HepG2 (cell line): ENCODE results near the gene PPA1. TPM values are rescaled to one million over a fixed set of nuclear protein-coding genes. Genes with fewer than 3 reads are reported as not detected.

Experiments used
- ATAC-seq: fragments of 200-7000 bp; cut with Tn5 transposase; 3 replicates; pipeline ENCODE4 v1.9.1; 2020; ENCODE audit warnings: mild to moderate bottlenecking, moderate library complexity
- BruUV-seq: library from RNA; stranded (reverse); fragments of 400-500 nt; replicated peaks from 2 replicates; lab custom pipeline; 2021; lab: Mats Ljungman, UMichigan
- CTCF ChIA-PET: fragments of 300-600 bp; formaldehyde crosslinking; extraction: SDS; loops from one replicate; lab custom pipeline; 2021; ENCODE audit warnings: low total read pairs, inconsistent platforms, low intra/inter-chr PET ratio; lab: Yijun Ruan, JAX
- POLR2A ChIA-PET: fragments of 350-600 bp; sonication (Branson Sonifier 250); formaldehyde crosslinking; loops from one replicate; lab custom pipeline; 2020; ENCODE audit warnings: antibody characterized with exemption, inconsistent platforms; lab: Yijun Ruan, JAX
- DNase-seq: peaks from one replicate; pipeline ENCODE4 v3.0.0-alpha.2; 2015; ENCODE audit warnings: low spot score
- FAIRE-seq: peaks from 3 replicates; lab custom pipeline; 2011; peaks lifted over from hg19 to GRCh38; lab: Jason Lieb, UNC
- H2AFZ ChIP-seq: one replicate; pipeline ENCODE4 v1.6.1; 2011; ENCODE audit warnings: low read length, inconsistent platforms
- H3K27ac ChIP-seq: fragments of 300-600 bp; 3 replicates; pipeline ENCODE4 v1.8.0; 2011; ENCODE audit warnings: mixed run types, mild to moderate bottlenecking, mixed read lengths, low read length, inconsistent platforms; ENCODE audit not compliant: insufficient read depth; ENCODE audit errors: extremely low read length
- H3K27me3 ChIP-seq, 2 experiments: fragments of 200-600 bp in 1 of 2; 2 replicates in 1 of 2; 3 replicates in 1 of 2; pipeline versions ENCODE4 v1.6.0 to v1.8.0; 2011; ENCODE audit warnings: low read length in 2 of 2, mild to moderate bottlenecking in 2 of 2, moderate library complexity in 2 of 2, inconsistent platforms in 1 of 2; ENCODE audit not compliant: insufficient read depth in 2 of 2, control insufficient read depth in 1 of 2
- H3K36me3 ChIP-seq, 2 experiments: fragments of 200-600 bp in 1 of 2; replicated peaks in 1 of 2; 2 replicates in 1 of 2; 3 replicates in 1 of 2; pipeline versions ENCODE4 v1.5.1 to v1.8.0; 2011; ENCODE audit warnings: low read length in 2 of 2, inconsistent platforms in 1 of 2; ENCODE audit not compliant: insufficient read depth in 2 of 2, control insufficient read depth in 1 of 2
- H3K4me1 ChIP-seq: 2 replicates; pipeline ENCODE4 v1.5.1; 2012; ENCODE audit warnings: low read length, inconsistent platforms; ENCODE audit not compliant: insufficient read depth
- H3K4me2 ChIP-seq: 2 replicates; pipeline ENCODE4 v1.6.0; 2011; ENCODE audit warnings: low read depth, low read length, inconsistent platforms
- H3K4me3 ChIP-seq, 3 experiments: fragments of 200-600 bp in 1 of 3; sonication (generic), shearing (Covaris generic) in 1 of 3; replicated peaks in 1 of 3; 2 replicates each; pipeline ENCODE4 v1.5.1; 2011 to 2016; ENCODE audit warnings: low read length in 3 of 3, inconsistent platforms in 2 of 3, low read depth in 2 of 3, mild to moderate bottlenecking in 2 of 3, control low read depth in 1 of 3, mixed read lengths in 1 of 3; ENCODE audit not compliant: insufficient read depth in 1 of 3
- H3K79me2 ChIP-seq: one replicate; pipeline ENCODE4 v1.6.1; 2011; ENCODE audit warnings: low read length, inconsistent platforms; ENCODE audit not compliant: insufficient read depth
- H3K9ac ChIP-seq: 2 replicates; pipeline ENCODE4 v1.6.0; 2011; ENCODE audit warnings: mild to moderate bottlenecking, low read depth, low read length, inconsistent platforms; ENCODE audit not compliant: insufficient read depth
- H3K9me3 ChIP-seq: 2 replicates; pipeline ENCODE4 v1.5.1; 2012; ENCODE audit warnings: mild to moderate bottlenecking, low read length
- H4K20me1 ChIP-seq: 2 replicates; pipeline ENCODE4 v1.6.0; 2011; ENCODE audit warnings: inconsistent platforms, mild to moderate bottlenecking, low read length, moderate library complexity; ENCODE audit not compliant: insufficient read depth
- ARID3A ChIP-seq: IDR thresholded peaks from 2 replicates; pipeline ENCODE4 v1.6.1; 2012; ENCODE audit warnings: low read depth, low read length, improper control_type of control experiment
- DNMT1 ChIP-seq: sonication (generic); formaldehyde crosslinking; IDR thresholded peaks from 2 replicates; pipeline ENCODE4 v1.5.1; 2020; ENCODE audit warnings: mild to moderate bottlenecking, missing genetic modification reagents
- PHB2 ChIP-seq: fragments of 450-650 bp; IDR thresholded peaks from 2 replicates; pipeline ENCODE4 v1.6.1; 2018; ENCODE audit not compliant: partially characterized antibody
- TEAD3 ChIP-seq: optimal IDR thresholded peaks from 2 replicates; pipeline ENCODE3; 2016; ENCODE audit warnings: borderline replicate concordance
- ZNF543 ChIP-seq: sonication (generic); formaldehyde crosslinking; IDR thresholded peaks from 2 replicates; pipeline ENCODE4 v1.4.0; 2020; ENCODE audit warnings: mild to moderate bottlenecking, missing genetic modification reagents
- WGBS: methylation state at CpG from one replicate; pipeline ENCODE4 v1.1.6; 2017; ENCODE audit warnings: low lambda C conversion rate; 5-methylcytosine and 5-hydroxymethylcytosine counted together
- in situ Hi-C: cut with HindIII; loops from 2 replicates; pipeline ENCODE4 v1.10.0; 2017; ENCODE audit warnings: low pct_unique_long_range_greater_than_20kb; ENCODE audit not compliant: extremely low pct_ligation_motif_present
- intact Hi-C: fragments of 100-400 bp; cut with micrococcal nuclease; formaldehyde crosslinking; loops from one replicate; pipeline ENCODE4 v1.10.0; 2022; ENCODE audit not compliant: unreplicated experiment
- polyA plus RNA-seq, 8 experiments: library from polyadenylated mRNA; depleted of rRNA in 3 of 8; stranded (reverse) in 7 of 8; unstranded in 1 of 8; fragments of >200 nt; fragmentation: Illumina TruSeq in 4 of 8; extraction: Trizol in 4 of 8; gene quantifications; 2 replicates each; pipeline versions ENCODE4 v1.2.1 to v1.2.3, GENCODE V29; 2011 to 2016; ENCODE audit warnings: low read depth in 4 of 8, missing spikeins in 1 of 8, mixed read lengths in 1 of 8; ENCODE audit not compliant: insufficient read depth in 1 of 8
- total RNA-seq, 5 experiments: library from RNA; depleted of rRNA; stranded (reverse); fragments of >200 nt; fragmentation: Illumina TruSeq; extraction: Trizol; gene quantifications; 2 replicates each; pipeline ENCODE4 v1.2.3, GENCODE V29; 2016; ENCODE audit warnings: low read depth in 1 of 5

PPA1 gene
- total and polyA plus RNA-seq, 2 of the 13 experiments (the other 11 are each of a cell fraction or from before 2014, with no cell fraction given): 136 to 250 TPM

- DNase-seq: no peak
- Histone ChIP-seq H3K9ac (no peak overlapping the region), H3K27ac (no peak overlapping the region), H3K4me2 (no peak overlapping the region), H3K9me3 (no peaks in the 10 kb centered on the region), H2AFZ (no peak overlapping the region), H4K20me1 (no peaks in the 10 kb centered on the region), H3K4me1 (peaks cover 62% of the 10 kb centered on the region), H3K27me3 (peaks cover 0 to 39% of the 10 kb centered on the region in 2 experiments; a peak in 4 of 5 replicates), H3K4me3 (no peak overlapping the region), H3K79me2 (no peaks in the 10 kb centered on the region), H3K36me3 (no peaks in the 10 kb centered on the region)
- BruUV-seq: no TSS peak
- ChIA-PET CTCF (no interaction called here), POLR2A (no interaction called here)
- no peak for ATAC-seq
- TF ChIP-seq DNMT1 (CRISPR knock-in tag) (0 out of 2 replicates have a peak, but pooled peaks have one; percentile 24), ARID3A (no peak)
- in situ Hi-C loops (no loop called here), intact Hi-C loops (no loop called here)
- WGBS: 95% methylated on average over 22 of the region's 40 CpGs
- FAIRE-seq: no peak
These were observed 21.6 kb upstream of the PPA1 start for GRCh38 chr10:70254778-70255328.

GRCh38 chr10:70253878-70254765 lies 20.9 kb upstream of the PPA1 start:
- WGBS: 36% methylated on average over 13 of the region's 14 CpGs
- TF ChIP-seq PHB2: no peak
- no peak for TF ChIP-seq ZNF543 (CRISPR knock-in tag)
- peak; percentile 36 for TF ChIP-seq TEAD3 (CRISPR knock-in tag)
- peak; percentile 55 for ATAC-seq
- H3K27me3 ChIP-seq: peaks cover 0 to 39% of the 10 kb centered on the region in 2 experiments; a peak in 4 of 5 replicates
- no peaks in the 10 kb centered on the region for H3K36me3 ChIP-seq
- ChIA-PET POLR2A (interaction anchor here (1.8 kb wide), 1 partner anchor 21 kb away, joined by 4 read pairs; the partner anchor contains the start of gene PPA1), CTCF (no interaction called here)
- FAIRE-seq: no peak
- H3K27ac ChIP-seq: no peak overlapping the region
- no peak for DNase-seq
- no TSS peak for BruUV-seq
- H3K79me2 ChIP-seq: no peaks in the 10 kb centered on the region
- no peaks in the 10 kb centered on the region for H4K20me1 ChIP-seq
- intact Hi-C loops: no loop called here
- H3K9me3 ChIP-seq: no peaks in the 10 kb centered on the region
- in situ Hi-C loops: no loop called here
- H3K4me1 ChIP-seq: peaks cover 55% of the 10 kb centered on the region
- no peak overlapping the region for H2AFZ ChIP-seq
- H3K4me2 ChIP-seq: peak overlapping the region; percentile 54
- H3K9ac ChIP-seq: no peak overlapping the region
- H3K4me3 ChIP-seq: no peak overlapping the region; a peak in 1 of 6 replicates
